ENCODE results near the gene LEPROT. TPM values are rescaled to one million over a fixed set of nuclear protein-coding genes. Genes with fewer than 3 reads are reported as not detected.

The LEPROT gene
- total RNA-seq, 4 donors from 2014 or later = 25.0 to 34.2 (median 28.7) TPM

DNA sequence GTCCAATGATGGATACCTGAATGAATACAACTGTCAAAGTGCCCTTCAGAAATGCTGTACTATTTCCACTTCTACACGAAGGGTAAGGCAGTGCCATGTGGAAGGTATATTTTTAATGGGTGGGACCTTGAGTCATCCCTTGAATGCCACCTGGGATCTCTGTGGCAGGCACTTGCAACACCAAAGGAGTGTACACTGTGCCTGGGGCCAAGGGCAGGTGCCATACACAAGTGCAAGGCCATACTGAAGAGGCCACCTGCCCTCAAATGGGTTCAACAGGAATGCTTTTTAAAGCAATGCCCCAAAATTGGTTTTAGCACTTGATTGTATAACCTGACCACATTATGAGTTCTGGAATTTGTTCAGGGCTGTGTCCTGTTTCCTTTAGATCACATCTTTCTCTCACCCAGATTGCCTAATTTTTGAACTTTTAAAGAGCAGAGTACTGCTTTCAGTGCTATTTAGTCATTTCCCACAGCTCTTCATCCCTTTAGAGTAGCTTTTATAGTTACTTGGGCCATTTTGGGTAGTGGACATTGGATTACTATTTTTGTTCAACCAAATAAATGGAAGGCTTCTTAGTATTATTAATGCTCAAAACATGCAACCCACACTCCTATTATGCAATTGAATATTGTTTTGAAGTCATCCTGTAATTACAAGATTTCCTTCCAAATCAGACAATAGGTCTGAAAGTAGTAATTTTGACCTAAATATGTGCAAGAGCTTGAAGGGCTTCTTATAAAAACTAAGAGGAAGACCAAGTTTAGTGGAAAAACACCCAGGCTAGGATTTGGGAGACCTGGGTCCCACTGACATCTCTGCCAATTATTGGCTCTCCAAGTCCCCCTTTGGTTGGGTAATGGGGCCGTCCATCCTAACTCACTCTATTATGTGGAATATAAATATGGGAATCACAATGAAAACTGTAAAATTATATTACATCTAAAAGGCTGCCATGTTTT, 57.2 kb downstream of the LEPROT start:
- intact Hi-C loops (cut with DNase I; ENCODE audit: low total_unique reads) = loop anchor here (5.0 kb wide), 1 partner anchor 50 kb away; no protein-coding TSS in a partner anchor

DNA sequence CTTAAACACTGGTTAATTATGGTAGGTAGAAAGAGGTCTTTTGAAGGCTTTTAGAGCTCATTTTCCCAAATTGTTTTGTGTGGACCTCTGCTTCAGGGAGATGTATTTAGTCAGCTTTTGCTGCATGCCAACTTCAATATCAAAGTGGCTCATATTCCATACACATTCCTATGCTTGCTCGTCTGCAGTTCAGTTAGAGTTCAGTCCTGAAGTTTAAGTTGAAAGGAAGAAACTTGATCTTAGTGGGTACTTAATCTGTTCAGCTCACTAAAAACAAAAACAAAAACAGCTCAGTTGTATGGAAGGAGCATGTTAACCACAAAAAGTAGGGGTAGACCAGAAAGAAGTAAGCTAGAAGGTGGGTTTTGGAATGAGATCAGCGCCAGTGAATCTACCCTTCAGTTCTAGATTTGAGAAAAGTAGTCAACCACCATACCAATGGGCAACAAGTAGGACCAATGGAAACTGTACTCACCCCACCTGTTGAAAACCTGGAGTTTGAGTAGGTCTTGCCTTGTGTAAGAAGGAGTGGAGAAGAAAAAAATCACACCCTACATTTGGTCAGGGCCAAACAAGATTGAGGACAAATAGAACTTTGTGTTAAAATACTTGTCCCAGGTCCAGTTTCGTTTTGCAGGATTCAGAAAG, 58.0 kb downstream of the LEPROT start:
- no peaks in the 10 kb centered on the region for H3K36me3 ChIP-seq
- peaks cover 0 to 5% of the 10 kb centered on the region in 2 donors for H3K4me1 ChIP-seq
- intact Hi-C loops (cut with DNase I; ENCODE audit: low total_unique reads) = loop anchor here (5.0 kb wide), 1 partner anchor 49 kb away; no protein-coding TSS in a partner anchor
- no peak for DNase-seq
- TF ChIP-seq, protein P1, sequence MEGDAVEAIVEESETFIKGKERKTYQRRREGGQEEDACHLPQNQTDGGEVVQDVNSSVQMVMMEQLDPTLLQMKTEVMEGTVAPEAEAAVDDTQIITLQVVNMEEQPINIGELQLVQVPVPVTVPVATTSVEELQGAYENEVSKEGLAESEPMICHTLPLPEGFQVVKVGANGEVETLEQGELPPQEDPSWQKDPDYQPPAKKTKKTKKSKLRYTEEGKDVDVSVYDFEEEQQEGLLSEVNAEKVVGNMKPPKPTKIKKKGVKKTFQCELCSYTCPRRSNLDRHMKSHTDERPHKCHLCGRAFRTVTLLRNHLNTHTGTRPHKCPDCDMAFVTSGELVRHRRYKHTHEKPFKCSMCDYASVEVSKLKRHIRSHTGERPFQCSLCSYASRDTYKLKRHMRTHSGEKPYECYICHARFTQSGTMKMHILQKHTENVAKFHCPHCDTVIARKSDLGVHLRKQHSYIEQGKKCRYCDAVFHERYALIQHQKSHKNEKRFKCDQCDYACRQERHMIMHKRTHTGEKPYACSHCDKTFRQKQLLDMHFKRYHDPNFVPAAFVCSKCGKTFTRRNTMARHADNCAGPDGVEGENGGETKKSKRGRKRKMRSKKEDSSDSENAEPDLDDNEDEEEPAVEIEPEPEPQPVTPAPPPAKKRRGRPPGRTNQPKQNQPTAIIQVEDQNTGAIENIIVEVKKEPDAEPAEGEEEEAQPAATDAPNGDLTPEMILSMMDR (IDR thresholded peaks at IDR 0.05 in 4 of 5, conservative IDR thresholded peaks at IDR 0.05 in 1 of 5) = no peak
- TF ChIP-seq POLR2A (IDR thresholded peaks at IDR 0.05) = no peak
- H3K27ac ChIP-seq = no peak overlapping the region
- H3K27me3 ChIP-seq = no peaks in the 10 kb centered on the region
- no peaks in the 10 kb centered on the region for H3K9me3 ChIP-seq
- no peak for ATAC-seq
- in situ Hi-C loops (cut with MboI; ENCODE audit: low sequenced_read_pairs in 4 of 4) = no loop called here
- no peak overlapping the region for H3K4me3 ChIP-seq

More for the DNA sequence above, 57.2 kb downstream of the LEPROT start:
- ATAC-seq (no peak), DNase-seq (no peak)
- Histone ChIP-seq H3K4me1 (peaks cover 0 to 5% of the 10 kb centered on the region in 2 donors), H3K27me3 (no peaks in the 10 kb centered on the region), H3K36me3 (no peaks in the 10 kb centered on the region), H3K4me3 (no peak overlapping the region), H3K9me3 (no peaks in the 10 kb centered on the region), H3K27ac (no peak overlapping the region)
- TF ChIP-seq POLR2A (IDR thresholded peaks at IDR 0.05) = no peak
- TF ChIP-seq, protein P1 (IDR thresholded peaks at IDR 0.05 in 4 of 5, conservative IDR thresholded peaks at IDR 0.05 in 1 of 5) = no peak
- in situ Hi-C loops (cut with MboI; ENCODE audit: low sequenced_read_pairs in 4 of 4) = no loop called here

DNA sequence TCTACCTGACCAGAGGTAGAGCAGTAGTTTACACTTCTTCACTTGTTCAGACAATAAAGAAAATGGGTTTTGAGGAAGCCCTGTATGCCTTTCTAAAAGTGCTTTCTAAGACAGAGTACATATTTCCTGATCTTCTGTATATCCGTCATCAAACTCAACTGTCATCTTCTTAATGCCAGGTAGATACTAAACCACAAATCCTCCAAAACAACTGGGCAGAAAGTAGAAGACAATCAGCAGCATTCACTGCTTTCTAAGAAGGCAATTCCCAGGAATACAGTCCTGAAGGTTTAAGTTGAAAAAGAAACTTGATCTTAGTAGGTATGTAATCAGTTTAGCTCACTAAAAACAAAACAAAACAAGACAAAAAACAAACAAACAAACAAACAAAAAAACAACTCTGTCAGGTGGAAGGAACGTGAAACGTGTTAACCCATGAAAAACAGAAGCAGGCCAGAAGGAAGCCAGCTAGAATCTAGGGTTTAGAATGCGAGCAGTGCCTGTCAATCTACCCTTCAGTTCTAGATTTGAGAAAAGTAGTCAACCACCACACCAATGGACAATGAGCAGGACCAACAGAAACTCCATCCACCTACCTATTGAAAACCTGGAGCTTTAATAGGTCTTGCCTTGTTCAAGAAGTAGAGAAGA, 59.2 kb downstream of the LEPROT start:
- in situ Hi-C loops (cut with MboI; ENCODE audit: low sequenced_read_pairs in 4 of 4) = no loop called here
- intact Hi-C loops (cut with DNase I; ENCODE audit: low total_unique reads) = loop anchor here (5.0 kb wide), 1 partner anchor 48 kb away; no protein-coding TSS in a partner anchor
- DNase-seq = no peak
- Histone ChIP-seq H3K9me3 (no peaks in the 10 kb centered on the region), H3K36me3 (no peaks in the 10 kb centered on the region), H3K27ac (no peak overlapping the region), H3K4me3 (no peak overlapping the region), H3K4me1 (peaks cover 0 to 5% of the 10 kb centered on the region in 2 donors), H3K27me3 (no peaks in the 10 kb centered on the region)
- no peak for ATAC-seq
- TF ChIP-seq POLR2A (IDR thresholded peaks at IDR 0.05) = no peak
- TF ChIP-seq, protein P1 (IDR thresholded peaks at IDR 0.05 in 4 of 5, conservative IDR thresholded peaks at IDR 0.05 in 1 of 5) = no peak

DNA sequence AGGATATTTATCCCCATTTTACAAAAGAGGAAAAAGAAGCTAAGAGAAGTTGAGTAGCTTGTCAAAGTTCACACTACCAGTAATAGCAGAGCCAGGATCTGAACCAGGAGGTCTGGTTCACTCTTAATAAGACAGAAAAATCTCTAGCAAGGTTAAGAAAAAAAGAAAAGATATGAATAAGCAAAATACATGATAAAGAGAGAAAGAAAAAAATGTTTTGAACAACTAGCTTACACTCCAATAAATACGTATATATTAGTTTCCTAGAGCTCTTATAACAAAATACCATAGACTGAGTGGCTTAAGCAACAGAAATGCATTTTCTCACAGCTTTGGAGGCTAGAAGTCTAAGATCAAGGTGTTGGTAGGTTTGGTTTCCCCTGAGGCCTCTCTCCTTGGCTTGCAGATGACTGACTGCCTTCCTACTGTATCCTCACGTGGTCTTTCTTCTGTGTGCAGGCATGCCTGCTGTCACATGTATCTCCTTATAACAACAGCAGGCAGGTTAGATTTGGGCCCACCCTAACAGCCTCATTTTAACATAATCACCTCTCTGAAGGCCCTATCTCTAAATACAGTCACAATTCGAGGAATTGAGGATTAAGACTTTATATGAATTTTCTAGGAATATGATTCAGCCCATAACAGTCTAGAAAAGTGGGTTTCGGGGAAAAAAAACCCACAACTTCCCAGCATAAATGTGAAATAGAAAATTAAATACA, 60.4 kb downstream of the LEPROT start:
- no peaks in the 10 kb centered on the region for H3K27me3 ChIP-seq
- ATAC-seq (no peak), DNase-seq (no peak)
- no peak overlapping the region for H3K27ac ChIP-seq
- intact Hi-C loops (cut with DNase I; ENCODE audit: low total_unique reads) (no loop called here), in situ Hi-C loops (cut with MboI; ENCODE audit: low sequenced_read_pairs in 4 of 4) (no loop called here)
- no peaks in the 10 kb centered on the region for H3K9me3 ChIP-seq
- H3K4me3 ChIP-seq = no peak overlapping the region
- H3K36me3 ChIP-seq = no peaks in the 10 kb centered on the region
- peaks cover 0 to 5% of the 10 kb centered on the region in 2 donors for H3K4me1 ChIP-seq
- TF ChIP-seq, protein P1 (IDR thresholded peaks at IDR 0.05 in 4 of 5, conservative IDR thresholded peaks at IDR 0.05 in 1 of 5) = no peak
- no peak for TF ChIP-seq POLR2A (IDR thresholded peaks at IDR 0.05)
